Measurements from ENCODE around the gene GAK.

GRCh38 chr4:850323-850945, 81.7 kb downstream of the GAK start:
- no peak for TF ChIP-seq TAF15 (IDR thresholded peaks at IDR 0.05; ENCODE audit: low read depth, low read length, poor library complexity, severe bottlenecking)
- no peak for TF ChIP-seq ZBTB25 (CRISPR knock-in tag; IDR thresholded peaks at IDR 0.05)
- no peak for TF ChIP-seq RNF219 (CRISPR knock-in tag; IDR thresholded peaks at IDR 0.05)
